HK-2 (cell line): Measurements from ENCODE around the gene HDGFL3.
"Not testable (repeated sequence)": the region's sequence is repeated elsewhere in the genome, so short reads cannot be mapped to it uniquely, and the experiment has no call there.

Source experiments
- DNase-seq: peaks from one replicate; pipeline ENCODE4 v3.0.0-alpha.2; 2018; ENCODE audit not compliant: unreplicated experiment

Gene HDGFL3

DNA sequence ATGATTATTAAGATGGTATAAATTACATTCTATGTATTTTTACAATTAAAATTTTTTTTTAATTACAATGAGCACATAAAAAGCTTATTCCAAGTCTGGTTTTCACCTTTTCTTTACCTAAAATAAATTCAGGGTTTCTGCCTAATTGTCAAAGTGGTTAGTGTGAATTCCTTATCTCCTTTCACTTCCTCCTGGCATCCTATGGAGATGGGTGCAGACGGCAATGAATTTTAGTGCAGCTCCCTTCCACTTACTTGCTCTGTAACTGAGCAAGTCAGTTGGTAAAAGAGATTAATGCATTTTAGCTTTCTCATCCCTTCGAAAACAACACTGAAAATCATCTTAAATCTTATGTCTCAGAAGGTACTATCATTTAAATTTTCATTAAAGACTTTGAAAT, 13.1 kb downstream of the HDGFL3 start:
- no peak for DNase-seq

DNA sequence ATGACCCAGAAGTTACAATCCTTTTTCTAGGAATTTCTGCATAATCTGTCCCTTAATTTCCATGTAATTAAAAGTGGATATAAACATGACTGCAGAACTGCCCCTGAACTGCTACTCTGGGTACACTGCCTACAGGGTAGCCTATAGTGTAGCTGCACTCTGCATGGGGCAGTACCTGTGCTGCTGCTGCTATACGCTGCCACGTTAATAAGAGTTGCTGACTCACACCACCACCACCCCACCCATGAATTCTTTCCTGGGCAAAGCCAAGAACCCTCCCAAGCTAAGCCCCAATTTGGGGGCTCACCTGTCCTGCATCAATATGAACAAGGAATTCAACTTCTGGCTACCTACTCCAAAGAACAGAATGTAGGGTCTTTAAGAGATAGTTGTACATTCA, 13.9 kb downstream of the HDGFL3 start:
- DNase-seq = no peak

DNA sequence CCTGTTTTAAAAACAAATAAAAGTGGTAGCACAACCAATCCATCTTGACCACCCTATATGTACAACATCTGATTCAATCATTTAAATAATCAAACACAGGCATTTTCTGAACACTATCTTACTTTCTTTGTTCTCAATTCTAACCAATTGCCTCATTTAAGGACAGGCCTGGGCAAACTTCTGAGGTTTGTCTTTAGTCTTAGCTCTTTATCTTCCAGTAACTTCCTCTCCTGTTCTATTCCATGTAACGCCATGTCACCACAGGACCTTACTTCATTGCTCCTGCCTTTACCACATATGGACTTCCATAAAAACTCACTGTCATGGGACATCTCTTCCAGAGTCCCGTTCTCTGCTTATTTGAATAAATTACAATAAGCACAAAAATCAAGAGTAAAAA, 14.9 kb downstream of the HDGFL3 start:
- DNase-seq = no peak

DNA sequence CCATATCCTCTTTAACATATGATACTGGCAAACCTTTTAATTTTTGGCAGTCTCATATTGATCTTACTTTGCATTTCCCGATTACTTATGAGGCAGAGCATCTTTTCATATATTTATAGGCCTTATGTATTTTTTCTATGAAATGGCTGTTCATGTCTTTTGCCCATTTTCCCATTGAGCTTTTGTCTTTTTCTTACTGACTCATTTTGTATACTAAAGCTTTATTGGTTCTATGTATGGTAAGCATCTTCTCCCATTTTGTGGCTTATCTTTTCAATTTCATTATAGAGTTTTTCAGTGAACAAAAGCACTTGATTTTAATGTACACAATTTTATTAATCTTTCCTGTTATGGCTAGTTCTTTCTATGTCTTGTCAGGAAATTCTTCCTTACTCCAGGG, 17.2 kb downstream of the HDGFL3 start:
- DNase-seq = no peak

DNA sequence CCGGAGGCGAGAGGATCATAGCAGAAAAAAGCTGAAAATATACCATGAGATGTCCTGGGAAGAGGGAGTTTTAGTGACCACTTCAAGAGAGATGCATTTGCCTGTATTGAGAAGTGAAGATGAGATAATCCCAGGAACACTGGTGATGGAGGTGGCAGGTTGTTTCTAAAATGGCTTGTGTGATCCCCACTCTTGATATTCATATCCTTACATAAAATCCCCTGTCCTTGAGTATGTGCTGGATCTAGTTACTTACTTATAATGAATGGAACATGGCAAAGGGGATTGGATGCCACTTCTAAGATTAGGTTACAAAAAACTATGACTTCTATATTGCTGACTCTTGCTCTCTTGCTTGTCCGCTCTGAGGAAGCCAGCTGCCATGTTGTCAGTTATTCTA, 22.1 kb downstream of the HDGFL3 start:
- DNase-seq = no peak

DNA sequence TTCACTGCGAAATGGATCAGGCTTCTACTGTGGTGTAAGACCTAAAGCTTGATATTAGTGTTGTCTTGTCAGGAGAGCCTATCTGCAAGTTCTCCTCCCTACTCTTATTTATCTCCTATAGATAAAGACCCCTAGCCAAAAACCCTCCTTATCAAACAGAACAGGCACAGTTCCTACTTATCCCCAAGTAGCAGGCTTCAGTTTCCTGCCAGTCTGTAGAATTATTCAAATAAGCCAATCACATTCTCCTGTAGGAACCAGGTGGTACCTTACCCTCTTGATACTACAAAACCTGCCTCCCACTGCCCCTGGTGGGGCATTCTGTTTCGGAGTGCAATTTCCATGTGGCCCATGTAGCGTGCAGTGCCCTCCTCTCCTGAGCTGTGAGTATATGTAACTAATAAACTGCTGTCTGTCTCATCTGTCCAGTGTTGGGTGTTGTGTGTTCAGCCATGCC, 28.7 kb downstream of the HDGFL3 start:
- DNase-seq = no peak

DNA sequence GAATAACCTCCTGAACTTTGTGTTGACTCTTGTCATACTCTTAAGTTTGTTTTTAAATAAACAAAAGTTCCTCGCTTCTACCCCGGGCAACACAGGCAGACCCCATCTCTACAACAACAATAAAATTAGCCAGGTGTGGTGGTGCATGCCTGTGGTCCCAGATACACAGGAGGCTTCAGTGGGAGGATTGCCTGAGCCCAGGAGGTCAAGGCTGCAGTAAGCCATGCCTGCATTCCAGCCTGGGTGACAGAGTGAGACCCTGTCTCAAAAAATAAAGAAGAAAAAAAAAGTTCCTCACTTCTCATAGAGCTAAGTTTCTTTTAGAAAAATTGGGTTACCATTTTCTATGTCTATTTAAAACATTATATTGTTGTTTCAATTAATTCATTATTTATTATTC, 29.2 kb downstream of the HDGFL3 start:
- DNase-seq = no peak

DNA sequence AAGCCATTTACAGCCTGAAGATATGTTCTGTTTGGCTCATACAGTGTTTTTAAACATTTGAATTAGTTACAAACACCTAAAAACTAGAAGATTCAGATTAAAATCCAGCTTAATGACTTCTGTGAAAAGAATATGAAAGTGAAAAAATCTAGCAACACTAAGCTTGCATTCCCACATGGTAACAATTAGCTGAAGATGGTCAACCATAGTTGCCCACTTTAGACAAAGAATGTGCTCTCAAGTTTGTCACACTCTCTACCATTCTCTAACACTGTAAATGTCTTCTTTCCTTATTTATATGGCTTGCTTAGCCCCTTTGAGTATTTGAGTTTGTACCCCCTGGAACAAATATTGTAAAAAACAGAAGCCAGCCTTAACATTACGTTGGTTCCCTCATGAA, 32.7 kb downstream of the HDGFL3 start:
- no peak for DNase-seq

DNA sequence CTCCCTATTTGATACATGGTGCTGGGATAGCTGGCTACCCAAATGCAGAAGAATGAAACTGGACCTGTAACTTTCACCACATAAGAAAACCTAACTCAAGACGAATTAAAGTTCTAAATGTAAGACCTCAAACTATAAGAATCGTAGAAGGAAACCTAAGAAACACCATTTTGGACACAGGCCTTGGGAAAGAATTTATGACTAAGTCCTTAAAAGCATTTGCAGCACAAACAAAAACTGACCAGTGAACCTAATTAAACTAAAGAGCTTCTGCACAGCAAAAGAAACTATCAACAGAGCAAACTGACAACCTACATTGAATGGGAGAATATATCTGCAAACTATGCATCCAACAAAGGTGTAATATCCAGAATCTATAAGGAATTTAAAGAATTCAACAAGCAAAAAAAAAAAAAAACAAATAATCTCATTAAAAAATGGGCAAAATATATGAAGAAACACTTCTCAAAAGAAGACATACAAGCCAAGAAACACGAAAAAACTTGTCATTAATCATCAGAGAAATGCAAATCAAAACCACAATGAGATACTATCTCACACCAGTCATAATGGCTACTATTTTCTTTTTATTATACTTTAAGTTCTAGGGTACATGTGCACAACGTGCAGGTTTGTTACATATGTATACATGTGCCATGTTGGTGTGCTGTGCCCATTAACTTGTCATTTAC, 37.0 kb downstream of the HDGFL3 start:
- no peak for DNase-seq

DNA sequence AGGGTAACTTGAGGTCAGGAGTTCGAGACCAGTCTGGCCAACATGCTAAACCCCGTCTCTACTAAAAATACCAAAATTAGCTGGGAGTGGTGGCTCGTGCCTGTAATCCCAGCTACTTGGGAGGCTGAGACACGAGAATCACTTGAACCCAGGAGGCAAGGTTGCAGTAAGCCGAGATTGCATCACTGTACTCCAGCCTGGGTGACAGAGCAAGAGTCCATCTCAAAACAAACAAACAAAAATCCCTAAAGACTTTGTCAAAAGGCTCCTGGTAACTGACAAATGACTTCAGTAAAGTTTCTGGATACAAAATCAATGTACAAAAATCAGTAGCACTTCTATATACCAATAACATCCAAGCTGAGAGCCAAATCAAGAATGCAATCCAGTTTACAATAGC, 38.0 kb downstream of the HDGFL3 start:
- DNase-seq = not testable (repeated sequence)

DNA sequence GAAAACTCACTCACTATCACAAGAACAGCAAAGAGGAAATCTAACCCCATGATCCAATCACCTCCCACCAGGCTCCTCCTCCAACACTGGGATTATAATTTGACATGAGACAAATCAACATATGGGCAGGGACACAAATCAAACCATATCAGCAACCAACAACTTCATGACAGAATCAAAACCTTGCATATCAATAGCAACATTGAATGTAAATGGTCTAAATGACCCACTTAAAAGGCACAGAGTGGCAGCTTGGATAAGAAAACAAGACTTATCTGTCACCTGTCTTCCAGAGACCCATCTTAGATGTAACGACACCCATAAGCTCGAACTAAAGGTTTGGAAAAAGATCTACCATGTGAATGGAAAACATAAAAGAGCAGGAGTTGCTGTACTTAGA, 40.8 kb downstream of the HDGFL3 start:
- DNase-seq = no peak

DNA sequence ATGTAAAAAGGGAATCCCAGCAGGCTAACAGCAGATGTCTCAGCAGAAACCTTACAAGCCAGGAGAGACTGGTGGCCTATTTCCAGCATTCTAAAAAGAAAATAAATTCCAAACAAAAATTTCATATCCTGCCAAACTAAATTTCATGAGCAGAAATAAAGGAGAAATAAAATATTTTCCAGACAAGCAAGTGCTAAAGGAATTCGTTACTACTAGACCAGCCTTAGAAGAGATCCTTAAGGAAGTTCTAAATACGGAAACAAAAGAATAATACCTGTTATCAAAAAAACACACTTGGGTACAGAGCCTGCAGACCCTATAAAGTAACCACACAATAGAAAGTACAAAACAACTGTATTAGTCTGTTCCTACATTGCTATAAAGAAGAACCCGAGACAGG, 41.4 kb downstream of the HDGFL3 start:
- DNase-seq = no peak

DNA sequence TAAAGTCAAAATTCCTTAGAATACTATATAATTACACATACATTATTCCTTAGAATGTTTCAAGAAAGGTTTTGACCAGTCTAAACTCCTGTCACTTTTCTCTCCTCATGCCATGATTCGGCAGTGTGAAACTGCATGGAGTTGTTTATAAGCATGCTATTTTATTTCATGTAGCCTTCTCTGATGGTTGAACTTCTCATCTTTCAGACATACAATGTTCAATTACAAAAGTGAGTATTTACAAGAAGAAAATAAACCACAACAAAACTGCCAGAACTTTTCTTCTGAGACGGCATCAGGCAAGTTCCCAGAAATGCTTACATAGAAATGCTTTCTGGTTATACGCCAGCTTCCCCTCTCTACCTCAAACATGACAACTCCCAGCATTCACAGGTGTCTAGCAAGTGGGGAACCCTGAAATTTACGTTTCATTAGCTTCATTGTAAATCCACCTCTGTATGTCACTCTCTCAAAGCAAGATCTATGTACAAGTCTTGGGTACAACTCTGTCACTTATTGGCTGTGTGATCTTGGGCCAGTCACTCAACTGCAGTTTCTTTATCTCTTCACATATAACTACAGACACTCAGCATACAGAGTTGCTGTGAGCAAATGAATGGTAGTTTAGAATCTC, 42.7 kb downstream of the HDGFL3 start:
- no peak for DNase-seq

DNA sequence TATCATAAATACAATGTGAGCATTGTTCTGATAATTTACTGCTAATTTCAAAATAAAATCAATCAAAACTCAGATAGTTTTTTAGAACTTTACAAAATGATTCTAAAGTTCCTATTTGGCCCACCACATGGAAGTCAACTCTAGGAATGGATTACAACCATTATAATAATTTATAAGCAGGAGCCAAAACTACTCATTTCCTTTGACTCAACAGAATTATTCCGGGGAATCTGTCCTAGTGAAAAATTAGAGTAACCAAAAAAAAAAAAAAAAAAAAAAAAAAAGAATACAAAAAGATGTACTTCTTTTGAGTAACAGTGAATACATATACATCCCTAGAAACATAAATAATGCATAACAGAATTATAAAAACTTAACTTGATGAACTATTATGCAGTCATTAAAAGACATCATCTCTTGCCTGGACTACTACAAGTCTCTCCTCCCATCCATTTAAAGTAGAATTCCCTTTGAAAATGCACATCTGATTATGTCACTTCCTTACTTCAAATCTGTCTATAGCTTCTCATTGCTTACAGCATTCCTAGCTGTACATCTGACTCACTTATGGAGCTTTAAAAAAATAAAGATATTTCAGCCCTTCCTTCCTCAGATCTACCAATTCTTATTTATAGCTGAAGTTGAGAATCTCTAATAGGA, 43.4 kb downstream of the HDGFL3 start:
- DNase-seq = no peak

DNA sequence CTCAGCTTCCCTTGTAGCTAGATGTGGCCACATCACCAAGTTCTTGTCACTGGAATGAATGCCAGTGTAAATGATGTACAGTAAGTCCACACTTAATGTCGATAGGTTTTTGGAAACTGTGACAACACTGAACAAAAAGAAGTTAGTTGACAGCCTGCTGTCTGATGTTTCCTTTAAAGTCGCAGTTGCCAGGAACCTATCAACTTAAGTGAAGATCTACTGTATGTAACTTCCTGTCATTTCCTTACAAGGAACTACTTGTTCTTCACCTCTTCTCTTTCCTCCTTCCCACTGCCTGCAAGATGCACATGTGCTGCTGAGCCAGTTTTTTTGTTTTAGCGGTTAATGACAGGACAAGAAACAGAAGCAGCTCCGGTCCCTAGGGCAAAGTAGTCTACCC, 44.6 kb downstream of the HDGFL3 start:
- DNase-seq = no peak

DNA sequence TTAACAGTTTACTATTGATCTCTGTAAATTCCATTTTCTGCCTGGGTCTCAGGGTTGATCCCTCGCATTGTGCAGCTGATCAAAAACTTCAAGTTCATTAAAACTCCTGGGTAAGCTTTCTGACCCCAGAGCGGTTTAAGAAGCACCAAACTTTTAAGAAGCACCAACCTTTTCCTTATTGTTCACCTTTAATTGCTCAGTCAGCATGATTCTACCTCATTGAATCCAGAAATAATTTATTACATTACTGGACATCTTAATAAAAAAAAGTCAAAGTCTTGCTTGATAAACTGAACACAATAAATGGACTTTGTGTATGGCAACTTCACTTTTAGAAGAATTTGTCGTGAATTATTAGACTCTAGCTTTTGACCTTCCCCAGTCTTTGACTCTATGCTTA, 46.9 kb downstream of the HDGFL3 start:
- DNase-seq = no peak

DNA sequence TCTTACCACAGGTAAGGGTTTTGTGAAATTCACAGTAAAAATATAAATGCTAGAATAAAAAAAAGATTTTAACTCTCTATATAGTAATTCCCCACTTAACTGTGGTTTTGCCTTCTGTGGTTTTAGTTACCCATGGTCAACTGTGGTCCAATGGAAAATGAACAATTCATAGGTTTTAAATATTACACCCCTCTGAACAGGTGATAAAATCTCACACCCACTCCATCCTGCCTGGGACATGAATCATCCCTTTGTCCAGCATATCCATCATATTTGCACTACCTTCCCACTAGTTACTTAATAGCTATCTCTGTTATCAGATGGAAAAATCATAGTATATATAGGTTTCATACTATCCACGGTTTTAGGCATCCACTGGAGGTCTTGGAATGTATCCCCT, 49.2 kb downstream of the HDGFL3 start:
- DNase-seq = no peak

DNA sequence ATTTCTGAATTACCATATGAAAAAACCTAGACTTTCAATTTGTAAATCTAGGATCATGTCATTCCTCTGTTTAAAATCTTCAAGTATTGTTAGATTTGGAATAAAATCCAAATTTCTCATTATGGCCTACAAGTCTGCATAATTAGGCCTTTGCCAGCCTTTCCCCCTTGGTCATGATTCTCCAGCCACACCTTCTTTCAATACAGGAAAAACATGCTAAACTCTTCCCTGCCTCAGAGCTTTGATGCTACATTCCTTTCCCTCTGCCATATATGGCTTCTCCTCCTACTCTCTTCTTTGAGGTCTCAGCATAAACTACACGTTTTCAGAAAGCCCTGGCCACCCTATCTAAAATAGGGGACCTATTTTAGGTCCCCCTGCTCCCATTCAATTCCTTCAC, 51.7 kb downstream of the HDGFL3 start:
- no peak for DNase-seq

DNA sequence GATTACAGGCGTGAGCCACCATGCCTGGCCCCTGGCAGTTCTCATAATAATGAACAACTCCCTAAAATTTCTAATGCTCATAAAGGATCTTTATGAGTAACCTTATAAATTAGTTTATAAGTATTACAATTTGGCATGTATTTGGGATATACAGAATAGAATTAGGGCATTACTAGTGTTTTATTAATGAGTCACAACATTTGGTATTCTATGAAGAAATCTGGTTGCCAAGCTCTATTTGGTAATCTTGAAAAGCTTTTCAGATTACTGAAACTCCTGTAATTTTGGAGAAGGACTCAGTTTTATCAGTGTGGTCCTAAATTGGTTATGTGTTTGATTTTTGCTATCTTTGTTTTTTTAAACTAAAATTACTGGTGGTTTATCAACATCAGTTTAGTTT, 54.3 kb downstream of the HDGFL3 start:
- no peak for DNase-seq

DNA sequence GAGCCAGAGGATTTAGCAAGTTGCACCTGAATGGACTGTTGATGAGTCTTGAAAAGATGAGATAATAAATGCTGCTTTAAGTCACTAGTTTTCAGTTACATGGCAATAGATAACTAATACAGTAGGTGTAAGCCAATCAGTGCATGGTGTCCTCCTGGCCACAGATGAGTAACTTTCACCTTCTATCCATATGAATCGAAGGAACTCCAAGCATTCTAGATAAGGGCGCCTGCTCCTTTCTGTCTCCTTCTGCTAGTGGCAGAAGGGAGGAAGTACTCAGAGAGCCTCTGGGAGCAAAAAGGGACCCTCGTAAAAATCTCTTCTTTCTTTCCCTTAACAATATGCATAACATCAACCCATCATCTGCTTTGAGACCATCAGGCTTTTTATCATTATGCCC, 62.9 kb downstream of the HDGFL3 start:
- no peak for DNase-seq

DNA sequence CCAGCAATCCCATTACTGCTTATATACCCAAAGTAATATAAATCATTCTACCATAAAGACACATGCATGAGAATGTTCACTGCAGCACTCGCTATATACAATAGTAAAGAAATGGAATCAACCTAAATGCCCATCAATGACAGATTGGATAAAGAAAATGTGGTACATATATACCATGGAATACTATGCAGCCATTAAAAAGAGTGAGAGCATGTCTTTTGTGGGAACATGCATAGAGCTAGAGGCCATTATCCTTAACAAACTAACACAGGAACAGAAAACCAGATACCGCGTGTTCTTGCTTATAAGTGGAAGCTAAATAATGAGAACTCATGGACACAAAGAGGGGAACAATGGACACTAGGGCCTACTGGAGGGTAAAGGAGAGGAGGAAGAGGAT, 65.5 kb downstream of the HDGFL3 start:
- not testable (repeated sequence) for DNase-seq

DNA sequence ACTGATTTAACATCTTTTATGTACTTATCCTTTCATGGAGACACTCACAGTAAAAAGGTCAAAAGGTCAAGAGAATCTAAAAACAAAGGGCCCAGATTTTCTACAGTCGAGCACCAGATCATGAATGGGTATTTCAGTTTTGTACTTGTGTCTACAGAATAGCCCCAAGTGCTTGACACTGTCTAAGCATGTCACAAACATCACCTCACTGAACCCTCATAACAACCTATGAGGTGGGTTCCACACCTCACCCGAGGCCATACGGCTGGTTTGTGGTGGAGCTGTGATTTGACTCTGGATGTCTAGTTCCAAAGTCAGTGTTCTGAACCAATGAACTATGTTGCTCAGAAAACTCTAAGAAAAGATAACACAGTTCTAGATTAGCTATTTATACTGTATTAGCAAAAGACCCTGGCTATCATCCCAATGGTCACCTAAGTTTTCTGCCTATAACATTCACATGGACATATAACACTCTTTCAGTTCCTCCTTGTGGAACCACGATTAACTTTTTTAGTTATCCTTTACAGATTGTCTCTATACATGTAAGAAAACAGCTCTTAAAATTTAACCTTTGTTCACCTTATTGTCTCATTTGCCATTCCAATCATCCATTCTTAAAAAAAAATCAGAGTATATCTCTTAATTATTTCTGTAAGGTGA, 74.6 kb downstream of the HDGFL3 start:
- no peak for DNase-seq

DNA sequence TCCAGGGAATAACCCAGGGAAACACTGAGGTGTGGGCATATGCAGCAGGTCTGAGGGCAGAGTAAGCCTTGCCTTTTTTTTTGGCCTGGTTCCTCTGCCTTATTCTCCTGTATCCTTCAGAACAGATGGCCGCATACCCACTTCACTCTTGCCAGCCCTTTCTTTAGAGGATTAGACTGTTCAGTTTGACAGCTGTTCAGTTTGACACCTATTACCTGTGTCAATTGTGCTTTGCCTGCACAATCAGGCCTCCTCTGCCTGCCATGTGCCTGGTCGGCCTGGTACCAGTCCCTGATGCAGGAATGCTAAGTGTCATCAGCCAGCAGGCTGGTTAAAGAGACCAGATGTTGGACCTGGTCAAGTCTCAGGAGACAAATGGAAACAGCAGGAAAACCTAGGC, 77.8 kb downstream of the HDGFL3 start:
- no peak for DNase-seq
